NCI-H446 (cell line): ENCODE results near the gene CFAP70.

Experiments used
- DNase-seq, 2 experiments: peaks; one replicate each; lab custom pipeline; 2025; lab: John Stamatoyannopoulos, UW

CFAP70 gene

DNA sequence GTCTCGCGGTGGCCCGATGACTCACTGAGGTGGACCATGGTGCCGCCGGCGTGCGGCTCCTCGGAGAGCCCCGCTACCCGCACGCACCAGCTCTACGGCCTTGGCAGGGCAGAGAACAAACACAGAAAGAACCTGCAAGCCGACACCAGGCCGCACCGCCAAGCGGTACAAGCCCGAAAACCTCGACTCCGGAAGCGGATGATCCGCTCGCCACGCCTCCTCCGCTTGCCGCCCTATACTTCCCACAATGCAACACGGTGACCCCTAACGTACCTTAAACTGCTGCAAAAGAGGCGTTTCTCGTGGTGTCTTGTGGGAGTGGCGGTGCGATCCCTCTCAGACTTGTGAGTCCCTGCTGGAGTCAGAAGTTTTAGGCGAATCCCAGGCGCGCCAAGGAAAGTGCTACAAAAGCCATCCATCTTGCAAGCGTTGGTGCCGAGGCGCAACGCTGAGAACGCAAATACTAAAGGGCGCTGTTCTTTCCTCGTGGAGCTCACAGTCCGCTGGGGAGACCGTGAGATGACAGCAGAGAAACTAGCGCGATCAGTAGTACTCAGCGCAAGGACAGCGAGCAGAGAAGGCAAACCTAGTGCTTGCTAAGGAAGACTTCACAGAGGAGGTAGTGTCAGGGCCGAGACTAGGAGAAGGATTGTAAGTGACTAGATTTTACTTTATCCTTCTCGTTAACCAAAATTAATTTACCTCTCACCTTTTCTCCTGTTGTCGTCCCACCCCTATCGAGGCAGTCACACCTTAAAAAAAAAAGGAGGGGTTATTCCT, 106.0 kb downstream of the CFAP70 start, which contains the start of gene MRPS16:
MRPS16 (minus strand) TSS at position 200 of the 780 bp plus-strand sequence; CDS start at position 38, 162 bp downstream.
- peak; percentile 74 to 91 for DNase-seq

DNA sequence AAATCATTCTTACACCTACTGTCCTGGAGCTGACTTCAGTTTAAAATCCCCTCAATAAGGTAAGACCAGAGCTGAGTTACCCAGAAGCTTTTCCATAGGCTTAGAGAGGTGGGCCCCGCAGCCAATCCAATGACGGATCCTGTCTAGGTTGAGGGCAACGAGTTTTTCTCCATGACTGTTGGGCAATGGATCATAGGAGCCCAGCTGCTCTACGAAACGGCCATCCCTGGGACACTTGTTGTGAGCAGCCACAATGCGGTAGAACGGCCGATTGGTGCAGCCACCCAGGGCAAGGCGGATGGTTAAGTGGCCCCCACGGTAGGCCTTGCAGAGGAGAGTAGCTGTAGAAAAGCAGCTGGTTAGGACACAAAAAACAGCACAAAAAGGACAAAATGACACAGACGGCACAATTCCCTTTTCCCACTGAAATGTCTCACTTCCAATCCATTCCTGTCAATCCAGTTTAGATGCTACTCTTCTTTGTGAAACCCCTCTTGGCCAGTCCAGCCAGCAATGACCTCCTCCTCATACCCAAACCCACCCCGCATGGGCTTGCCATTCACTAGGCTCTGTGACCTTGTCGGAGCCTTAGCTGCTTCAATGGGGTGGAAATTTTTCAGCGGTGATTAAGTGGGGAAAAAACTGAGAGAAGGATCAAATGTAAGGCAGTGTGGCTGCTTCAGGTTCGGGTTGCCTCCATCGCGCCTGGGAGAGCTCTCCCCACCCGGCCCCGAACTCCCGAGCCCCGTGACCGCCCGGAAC, 106.8 kb downstream of the CFAP70 start:
- no peak for DNase-seq

DNA sequence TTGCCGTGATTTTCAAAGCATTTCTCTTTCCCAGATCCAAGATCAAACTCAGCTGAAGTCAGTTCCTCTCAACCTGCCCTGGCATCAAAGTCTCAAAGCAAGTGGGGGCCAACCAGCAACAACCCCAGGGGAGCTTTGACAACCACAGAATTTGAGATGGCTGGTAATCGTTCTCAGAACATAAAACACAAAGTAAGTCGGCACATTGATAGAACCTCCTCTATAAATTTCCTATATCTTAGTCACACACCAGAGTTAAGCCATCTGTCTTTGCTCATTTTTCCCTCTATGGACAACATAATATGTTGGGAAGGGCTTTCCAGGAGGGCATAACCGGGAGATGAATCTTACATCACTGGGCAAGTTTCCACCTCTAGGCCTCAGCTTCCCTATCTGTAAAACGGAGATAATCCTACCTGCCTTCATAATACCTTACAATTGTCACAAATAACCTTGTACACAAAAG, 110.4 kb downstream of the CFAP70 start:
- no peak for DNase-seq

DNA sequence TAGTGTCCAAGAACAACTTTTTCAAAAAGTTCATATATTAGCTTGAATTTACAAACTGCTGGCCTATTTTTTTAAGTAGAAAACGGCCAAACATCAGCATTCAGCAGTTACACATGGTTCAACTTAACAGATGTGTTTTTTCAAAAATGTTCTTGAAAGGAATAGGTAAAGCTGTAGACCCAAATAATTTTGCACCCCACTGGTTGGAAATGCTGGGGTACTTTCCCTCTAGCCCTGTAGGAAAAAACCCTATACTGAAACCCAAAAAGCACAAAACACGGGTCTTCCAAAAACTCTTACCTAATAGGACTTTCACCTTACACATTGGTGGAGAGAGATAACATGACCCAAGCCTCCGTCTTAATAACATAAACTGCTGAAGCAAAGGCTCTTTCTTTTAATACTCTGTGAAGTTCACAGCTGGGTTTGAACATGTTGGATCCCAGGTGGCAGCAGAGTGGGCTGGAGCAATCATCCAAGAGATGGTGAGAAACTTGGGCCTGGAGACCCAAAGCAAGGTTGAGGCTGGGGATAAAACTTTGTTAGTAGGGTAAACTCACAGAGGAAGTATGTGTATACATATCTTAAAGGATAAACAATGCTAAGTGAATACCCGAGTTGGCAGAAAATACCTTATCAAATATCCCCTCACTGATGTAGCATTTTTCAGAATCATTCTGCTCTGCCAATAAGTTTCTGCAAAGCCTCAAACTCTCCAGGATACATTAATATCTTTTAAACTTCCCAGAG, 111.0 kb downstream of the CFAP70 start:
- no peak for DNase-seq

GRCh38 chr10:73246646-73247508, 111.8 kb downstream of the CFAP70 start, which contains the start of gene DNAJC9:
DNAJC9 (minus strand) TSS chr10:73247255; CDS start chr10:73247189, 66 bp downstream.
- DNase-seq, result peak; percentile 74 to 93

- no peak for DNase-seq
Observed at GRCh38 chr10:73246322-73246645, 112.4 kb downstream of the CFAP70 start.

- no peak for DNase-seq
Observed at GRCh38 chr10:73244866-73245477, 113.7 kb downstream of the CFAP70 start.

DNA sequence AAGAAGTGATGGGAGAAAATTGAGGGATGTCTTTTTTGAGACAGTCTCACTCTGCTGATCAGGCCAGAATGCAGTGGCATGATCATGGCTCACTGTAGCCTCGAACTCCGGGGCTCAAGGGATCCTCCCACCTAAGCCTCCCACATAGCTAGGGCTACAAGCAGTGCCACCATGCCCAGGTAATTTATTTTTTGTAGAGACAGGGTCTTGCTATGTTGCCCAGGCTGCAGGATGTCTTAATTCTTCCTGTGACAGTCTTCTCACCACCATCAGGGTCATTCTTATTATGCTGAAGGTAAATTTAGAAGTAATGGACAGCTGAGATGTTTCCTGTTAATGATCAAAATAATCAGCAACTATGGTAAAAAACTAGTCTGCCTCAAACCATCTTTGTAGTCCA, 118.8 kb downstream of the CFAP70 start:
- DNase-seq, result no peak

DNA sequence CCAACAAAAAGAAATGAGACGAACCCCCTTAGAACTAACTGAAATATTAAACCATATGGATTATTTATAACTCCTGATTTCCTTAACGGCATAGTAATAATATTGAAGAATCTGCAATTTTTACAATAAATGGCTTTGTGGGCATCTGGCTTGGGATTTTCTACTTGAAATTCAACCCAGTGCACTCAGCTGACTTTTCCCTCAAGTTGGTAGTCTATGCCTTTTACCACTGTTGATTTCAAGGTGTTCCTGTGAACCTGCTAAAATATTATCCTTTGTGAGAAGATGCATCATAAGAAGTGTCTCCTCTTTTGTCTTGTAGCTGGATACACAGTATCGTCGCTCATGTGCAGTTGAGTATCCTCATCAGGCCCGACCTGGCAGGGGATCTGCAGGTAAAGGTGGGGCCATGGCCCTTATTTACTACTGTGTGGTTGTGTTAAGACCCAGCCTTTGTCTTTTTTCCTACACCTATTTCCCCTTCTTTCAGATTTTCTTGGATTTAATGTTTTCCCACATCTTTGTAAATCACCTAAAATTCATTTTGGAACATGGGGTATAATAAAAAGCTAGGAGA, 119.6 kb downstream of the CFAP70 start:
- no peak for DNase-seq

- DNase-seq, result no peak
Observed at GRCh38 chr10:73234695-73235094, 124.0 kb downstream of the CFAP70 start.

- no peak for DNase-seq
Observed at GRCh38 chr10:73233883-73234282, 124.8 kb downstream of the CFAP70 start.

DNA sequence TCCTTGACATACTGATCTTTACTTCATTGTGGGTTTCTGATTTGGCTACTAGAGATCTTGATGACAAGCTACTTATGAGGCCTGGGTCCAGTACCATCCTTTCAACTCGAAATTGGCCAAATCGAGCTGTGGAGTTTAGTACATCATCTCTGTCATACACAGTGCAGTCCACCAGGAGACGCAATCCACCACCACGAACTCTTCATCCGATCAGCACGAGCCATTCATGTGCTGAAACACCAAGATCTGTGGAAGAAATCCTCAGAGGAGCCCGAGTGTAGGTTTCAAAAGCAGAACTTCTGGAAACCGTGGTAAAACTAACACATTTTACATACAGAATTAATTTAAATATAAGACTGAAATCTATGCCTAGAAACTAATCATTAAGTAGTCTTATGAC, 125.8 kb downstream of the CFAP70 start:
- DNase-seq, result no peak

DNA sequence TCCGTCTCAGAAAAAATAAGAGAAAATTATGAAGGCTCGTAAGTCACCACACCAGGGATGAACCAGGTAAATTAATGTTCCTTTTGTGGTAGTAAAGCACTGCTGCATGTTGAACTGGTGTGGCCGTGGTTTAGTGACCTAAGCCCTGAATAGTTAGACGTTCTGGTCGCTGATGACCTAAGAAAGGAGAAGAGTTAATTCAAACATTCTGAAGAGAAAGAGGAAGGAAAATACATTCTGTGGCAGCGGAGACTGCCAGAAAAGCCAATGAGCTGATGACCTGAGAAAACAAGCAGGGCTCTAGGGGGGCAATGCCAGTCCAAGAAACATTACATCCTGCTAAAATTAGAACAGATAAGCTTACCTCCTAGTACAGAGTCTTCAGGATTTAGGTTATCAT, 129.1 kb downstream of the CFAP70 start:
- DNase-seq, result no peak

- DNase-seq, result no peak
Observed at GRCh38 chr10:73228247-73228646, 130.4 kb downstream of the CFAP70 start.

- no peak for DNase-seq
Observed at GRCh38 chr10:73226663-73227062, 132.0 kb downstream of the CFAP70 start.

DNA sequence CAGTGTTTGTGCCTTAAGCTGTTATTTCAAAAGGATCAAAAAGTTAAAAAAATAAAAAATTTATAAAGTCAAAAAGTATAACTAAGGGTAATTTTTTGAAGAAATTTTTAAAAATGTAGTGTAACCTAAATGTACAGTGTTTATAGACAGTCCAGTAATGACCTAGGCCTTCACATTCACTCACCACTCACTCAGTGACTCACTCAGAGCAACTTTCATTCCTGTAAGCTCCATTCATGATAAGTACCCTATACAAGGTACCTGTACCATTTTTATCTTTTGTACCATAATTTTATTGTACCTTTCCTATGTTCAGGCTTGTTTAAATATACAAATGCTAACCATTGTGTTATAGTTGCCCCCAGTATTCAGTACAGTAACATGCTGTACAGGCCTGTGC, 133.1 kb downstream of the CFAP70 start:
- DNase-seq, result no peak

GRCh38 chr10:73220989-73221388, 137.7 kb downstream of the CFAP70 start:
- no peak for DNase-seq

DNA sequence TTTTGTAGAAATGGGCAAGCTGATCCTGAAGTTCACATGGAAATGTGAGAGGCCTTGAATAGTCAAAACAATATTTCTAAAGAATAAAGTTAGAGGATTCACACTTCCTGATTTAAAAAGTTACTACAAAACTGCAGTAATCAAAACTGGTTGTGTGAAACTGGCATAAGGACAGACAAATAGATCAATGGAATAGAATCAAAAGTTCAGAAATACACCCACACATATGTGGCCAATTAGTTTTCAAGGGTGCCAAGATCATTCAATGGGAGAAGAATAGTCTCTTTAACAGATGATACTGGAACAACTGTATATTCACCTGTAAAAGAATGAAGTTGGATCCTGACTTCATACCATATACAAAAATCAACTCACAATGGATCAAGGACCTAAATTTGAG, 139.3 kb downstream of the CFAP70 start:
- DNase-seq, result no peak

GRCh38 chr10:73218431-73219191, 140.1 kb downstream of the CFAP70 start:
- no peak for DNase-seq

DNA sequence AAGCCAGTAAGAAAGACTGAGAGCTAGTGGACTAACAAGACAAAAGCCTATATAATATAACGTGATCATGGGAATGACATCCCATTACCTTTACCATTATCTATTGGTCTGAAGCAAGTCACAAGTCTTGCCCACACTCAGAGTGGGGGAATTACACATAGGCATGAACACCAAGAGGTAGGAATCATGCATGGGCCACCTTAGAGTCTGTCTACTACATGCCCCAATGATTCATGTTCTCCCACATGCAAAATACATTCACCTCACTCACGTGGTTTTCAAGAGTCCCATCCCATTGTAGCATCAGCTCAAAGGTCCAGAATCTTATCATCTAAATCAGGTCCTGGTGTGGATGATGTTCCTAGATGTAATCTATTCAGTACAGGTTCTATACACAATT, 141.0 kb downstream of the CFAP70 start:
- no peak for DNase-seq
